HUES48 (cell line): Measurements from ENCODE around the gene PTER.

ENCODE experiments used
- H3K27ac ChIP-seq: one replicate; pipeline ENCODE4 v1.7.0; 2013; ENCODE audit warnings: low read depth, low read length, inconsistent platforms
- H3K27me3 ChIP-seq: 2 replicates; pipeline ENCODE4 v1.6.1; 2013; ENCODE audit warnings: mild to moderate bottlenecking, low read length; ENCODE audit not compliant: control insufficient read depth, insufficient read depth
- H3K36me3 ChIP-seq: 2 replicates; pipeline ENCODE4 v1.6.1; 2013; ENCODE audit warnings: low read length; ENCODE audit not compliant: control insufficient read depth, insufficient read depth
- H3K4me1 ChIP-seq: 2 replicates; pipeline ENCODE4 v1.6.1; 2013; ENCODE audit warnings: mild to moderate bottlenecking, low read length; ENCODE audit not compliant: control insufficient read depth, insufficient read depth
- H3K4me3 ChIP-seq: 2 replicates; pipeline ENCODE4 v1.5.1; 2013; ENCODE audit warnings: mild to moderate bottlenecking, low read depth, low read length
- H3K9ac ChIP-seq: 2 replicates; pipeline ENCODE4 v1.6.1; 2013; ENCODE audit warnings: mild to moderate bottlenecking, low read depth, low read length, moderate library complexity
- H3K9me3 ChIP-seq: 2 replicates; pipeline ENCODE4 v1.6.1; 2013; ENCODE audit warnings: low read length; ENCODE audit not compliant: control insufficient read depth, insufficient read depth

PTER gene

GRCh38 chr10:16439295-16439694, 2.5 kb downstream of the PTER start:
- no peaks in the 10 kb centered on the region for H3K36me3 ChIP-seq
- H3K27me3 ChIP-seq, result peaks cover 4% of the 10 kb centered on the region; the same call in 1 of the 2 replicates
- no peak overlapping the region for H3K4me3 ChIP-seq
- H3K9ac ChIP-seq, result no peak overlapping the region
- H3K9me3 ChIP-seq, result no peaks in the 10 kb centered on the region
- H3K27ac ChIP-seq, result no peak overlapping the region
- H3K4me1 ChIP-seq, result peaks cover 4% of the 10 kb centered on the region; the same call in 1 of the 2 replicates

GRCh38 chr10:16440396-16441133, 3.8 kb downstream of the PTER start:
- no peaks in the 10 kb centered on the region for H3K9me3 ChIP-seq
- no peaks in the 10 kb centered on the region for H3K36me3 ChIP-seq
- H3K4me1 ChIP-seq, result peaks cover 4% of the 10 kb centered on the region; the same call in 1 of the 2 replicates
- peak overlapping the region; percentile 40 for H3K27ac ChIP-seq
- no peak overlapping the region for H3K4me3 ChIP-seq
- H3K9ac ChIP-seq, result no peak overlapping the region
- peaks cover 4% of the 10 kb centered on the region; the same call in 1 of the 2 replicates for H3K27me3 ChIP-seq

DNA sequence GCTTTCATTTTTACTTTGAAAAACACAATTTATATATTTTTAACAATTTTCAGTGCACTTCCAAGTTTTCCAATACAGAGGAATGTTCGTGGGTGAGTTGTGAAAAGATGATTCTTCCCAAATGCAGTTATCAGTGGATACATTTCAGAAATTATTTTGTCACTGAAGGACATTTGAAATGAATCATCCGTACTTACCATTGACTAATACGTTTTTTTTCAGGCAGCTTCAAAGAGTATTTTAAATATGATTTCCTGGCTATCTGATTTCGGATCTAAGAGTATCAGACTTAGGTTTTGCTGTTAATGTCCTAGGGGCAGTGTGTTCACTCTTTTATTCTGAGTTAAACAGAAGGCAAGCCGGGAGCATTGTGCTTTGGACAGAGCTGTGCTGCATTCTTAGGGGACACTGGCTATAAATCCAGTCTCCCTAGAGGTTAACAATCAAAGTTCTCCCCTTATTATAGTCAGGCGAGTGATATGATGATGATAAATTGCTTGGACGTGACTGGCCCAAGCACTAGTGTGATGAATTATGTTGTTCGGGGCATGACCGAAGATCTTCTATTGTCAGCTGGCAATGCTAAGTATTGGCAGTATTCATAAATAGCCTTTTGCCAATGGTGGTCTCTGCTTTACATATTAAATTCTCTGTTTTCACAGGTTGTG, 4.5 kb downstream of the PTER start:
- Histone ChIP-seq H3K4me3 (no peak overlapping the region), H3K9ac (no peak overlapping the region), H3K4me1 (peaks cover 4% of the 10 kb centered on the region; the same call in 1 of the 2 replicates), H3K36me3 (no peaks in the 10 kb centered on the region), H3K27me3 (no peaks in the 10 kb centered on the region), H3K9me3 (no peaks in the 10 kb centered on the region), H3K27ac (no peak overlapping the region)

DNA sequence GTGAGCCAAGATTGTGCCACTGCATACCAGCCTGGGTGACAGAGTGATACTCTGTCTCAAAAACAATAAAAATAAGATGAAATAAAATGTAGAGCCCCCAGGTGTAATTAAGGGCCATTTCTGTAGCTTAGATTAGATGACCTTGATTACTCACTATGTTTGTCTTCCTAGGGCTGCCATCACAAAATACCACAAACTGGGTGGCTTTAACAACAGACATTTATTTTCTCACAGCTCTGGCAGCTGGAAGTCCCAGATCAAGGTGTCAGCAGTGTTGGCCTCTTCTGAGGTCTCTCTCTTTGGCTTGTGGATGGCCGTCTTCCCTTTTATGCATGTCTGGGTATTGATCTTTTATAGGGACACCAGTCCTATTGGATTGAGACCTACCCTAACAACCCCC, 6.1 kb downstream of the PTER start:
- H3K27ac ChIP-seq, result no peak overlapping the region
- H3K9ac ChIP-seq, result no peak overlapping the region
- peaks cover 4% of the 10 kb centered on the region; the same call in 1 of the 2 replicates for H3K4me1 ChIP-seq
- H3K27me3 ChIP-seq, result no peaks in the 10 kb centered on the region
- H3K9me3 ChIP-seq, result no peaks in the 10 kb centered on the region
- H3K4me3 ChIP-seq, result no peak overlapping the region
- H3K36me3 ChIP-seq, result no peaks in the 10 kb centered on the region

DNA sequence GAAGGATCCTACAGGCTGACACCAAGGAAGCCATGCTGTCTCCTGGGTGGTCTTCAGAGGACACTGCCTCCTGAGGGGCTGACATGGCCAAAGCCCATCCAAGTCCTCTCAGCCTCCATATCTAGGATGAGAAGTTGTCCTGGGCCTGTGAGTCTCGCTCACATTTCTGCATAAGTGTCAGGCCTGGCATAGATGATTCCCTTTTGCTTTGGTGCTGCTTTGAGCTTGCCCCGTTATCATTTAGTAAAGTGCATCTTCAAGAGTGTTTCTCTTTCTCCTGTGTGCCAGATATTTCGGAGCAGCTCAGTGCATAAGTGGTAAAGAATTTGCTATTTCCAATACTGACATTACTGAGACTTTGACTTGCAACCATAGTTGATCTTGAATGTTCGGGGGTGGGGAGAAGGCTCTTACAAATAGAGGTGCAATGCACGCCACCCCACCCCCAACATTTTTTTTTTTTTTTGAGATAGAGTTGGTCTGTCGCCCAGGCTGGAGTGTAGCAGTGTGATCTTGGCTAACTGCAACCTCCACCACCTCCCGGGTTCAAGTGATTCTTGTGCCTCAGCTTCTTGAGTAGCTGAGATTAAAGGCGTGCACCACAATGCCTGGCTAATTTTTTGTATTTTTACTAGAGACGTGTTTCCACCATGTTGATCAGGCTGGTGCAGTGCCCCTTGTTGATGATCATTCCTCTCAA, 9.1 kb downstream of the PTER start:
- Histone ChIP-seq H3K4me1 (0 out of 2 replicates have a peak, but pooled peaks cover under 1% of the 10 kb centered on the region), H3K4me3 (no peak overlapping the region), H3K9me3 (no peaks in the 10 kb centered on the region), H3K27me3 (no peaks in the 10 kb centered on the region), H3K27ac (no peak overlapping the region), H3K36me3 (no peaks in the 10 kb centered on the region), H3K9ac (no peak overlapping the region)

DNA sequence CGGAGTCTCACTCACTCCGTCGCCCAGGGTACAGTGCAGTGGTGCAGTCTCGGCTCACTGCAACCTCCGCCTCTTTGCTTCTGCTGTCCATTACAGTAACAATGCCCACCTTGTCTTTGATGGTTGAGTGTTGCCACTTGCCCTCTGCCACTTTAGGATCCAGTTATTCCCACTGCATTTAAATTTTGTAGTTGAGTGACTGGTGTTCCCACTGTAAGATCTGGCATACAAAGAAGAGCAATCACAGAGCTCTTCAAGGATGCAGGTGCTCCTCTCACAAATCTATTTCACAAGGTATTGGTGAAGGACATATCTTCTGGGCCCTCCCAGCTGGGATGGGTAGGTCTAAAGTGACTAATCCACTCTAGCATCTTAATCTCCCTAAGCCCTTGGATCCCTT, 12.6 kb downstream of the PTER start:
- Histone ChIP-seq H3K36me3 (no peaks in the 10 kb centered on the region), H3K27me3 (no peaks in the 10 kb centered on the region), H3K27ac (no peak overlapping the region), H3K4me1 (no peaks in the 10 kb centered on the region), H3K9ac (no peak overlapping the region), H3K4me3 (no peak overlapping the region), H3K9me3 (no peaks in the 10 kb centered on the region)

DNA sequence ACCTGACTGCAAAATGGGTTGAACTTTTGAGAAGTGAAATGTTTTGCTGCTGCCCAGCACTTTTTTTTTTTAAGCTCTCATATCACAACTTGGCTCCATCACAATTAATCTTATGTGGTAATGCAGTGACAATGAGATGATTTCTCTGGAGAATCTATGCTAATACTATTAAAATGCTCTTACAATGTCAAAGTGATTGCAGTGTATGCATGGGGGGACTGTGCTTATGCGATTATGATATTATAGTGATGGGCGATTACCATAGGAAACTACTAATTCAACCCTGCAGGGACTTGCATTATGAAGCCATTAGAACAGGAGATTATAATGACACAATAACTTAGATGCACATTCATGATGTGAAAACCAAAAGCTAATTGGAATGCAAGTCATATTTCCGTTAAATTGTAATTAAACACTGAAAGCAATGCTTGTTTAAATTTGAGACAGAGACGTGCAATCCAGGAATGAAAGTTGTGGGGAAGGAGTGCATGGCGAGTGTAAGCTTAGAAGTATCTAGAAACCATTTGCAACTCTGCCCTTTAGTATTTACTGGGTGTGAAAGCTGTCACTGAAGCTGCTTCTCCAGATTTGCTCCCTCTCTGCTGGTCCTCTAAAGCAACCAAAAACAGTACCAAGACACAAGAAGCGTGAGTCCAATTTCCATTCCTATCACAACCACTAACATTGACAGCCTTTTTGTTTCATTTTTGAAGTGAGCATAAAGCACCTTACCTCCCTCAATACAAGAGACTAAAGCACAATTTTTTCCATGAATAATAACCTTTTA, 21.6 kb downstream of the PTER start:
- Histone ChIP-seq H3K36me3 (no peaks in the 10 kb centered on the region), H3K27ac (no peak overlapping the region), H3K4me1 (no peaks in the 10 kb centered on the region), H3K9ac (no peak overlapping the region), H3K27me3 (no peaks in the 10 kb centered on the region), H3K4me3 (no peak overlapping the region), H3K9me3 (no peaks in the 10 kb centered on the region)

- Histone ChIP-seq H3K4me1 (no peaks in the 10 kb centered on the region), H3K27ac (no peak overlapping the region), H3K27me3 (no peaks in the 10 kb centered on the region), H3K4me3 (no peak overlapping the region), H3K36me3 (no peaks in the 10 kb centered on the region), H3K9me3 (no peaks in the 10 kb centered on the region), H3K9ac (no peak overlapping the region)
Measured at GRCh38 chr10:16459423-16459939, 22.7 kb downstream of the PTER start.

DNA sequence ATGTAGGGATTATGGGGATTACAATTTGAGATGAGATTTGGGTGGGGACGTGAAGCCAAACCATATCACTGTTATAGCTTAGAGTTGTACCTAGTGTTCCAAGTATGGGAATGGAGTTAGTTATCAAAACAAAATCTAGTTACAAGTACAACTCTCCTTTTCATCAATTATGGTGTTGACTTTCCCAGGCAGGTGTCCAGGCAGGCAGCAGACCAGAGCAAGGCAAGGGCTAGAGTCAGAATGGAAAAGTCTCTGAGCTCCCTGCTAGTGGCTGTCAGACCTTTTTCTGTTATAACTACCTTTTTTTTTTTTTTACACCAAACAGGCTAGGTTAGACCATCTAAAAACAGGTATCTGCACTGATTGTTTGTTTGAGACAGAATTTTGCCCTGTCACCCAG, 29.2 kb downstream of the PTER start:
- H3K27me3 ChIP-seq, result no peaks in the 10 kb centered on the region
- no peak overlapping the region for H3K9ac ChIP-seq
- no peaks in the 10 kb centered on the region for H3K36me3 ChIP-seq
- H3K9me3 ChIP-seq, result no peaks in the 10 kb centered on the region
- no peak overlapping the region for H3K4me3 ChIP-seq
- no peak overlapping the region for H3K27ac ChIP-seq
- H3K4me1 ChIP-seq, result no peaks in the 10 kb centered on the region

- Histone ChIP-seq H3K4me3 (no peak overlapping the region), H3K9me3 (no peaks in the 10 kb centered on the region), H3K4me1 (no peaks in the 10 kb centered on the region), H3K27ac (no peak overlapping the region), H3K9ac (no peak overlapping the region), H3K27me3 (no peaks in the 10 kb centered on the region), H3K36me3 (no peaks in the 10 kb centered on the region)
Measured at GRCh38 chr10:16470747-16471146, 33.9 kb downstream of the PTER start.
